HCT116 (cell line): Measurements from ENCODE around the gene MAN2A2. TPM values are rescaled to one million over a fixed set of nuclear protein-coding genes. Genes with fewer than 3 reads are reported as not detected.
A peak's percentile ranks its signal among the peaks of the same experiment; 100 is the strongest.

Source experiments
- ATAC-seq: fragments of 200-7000 bp; cut with Tn5 transposase; 2 replicates; pipeline ENCODE4 v1.9.1; 2020; ENCODE audit warnings: mild to moderate bottlenecking, moderate library complexity
- BruUV-seq: library from RNA; stranded (reverse); fragments of 400-500 nt; replicated peaks from 2 replicates; lab custom pipeline; 2021; lab: Mats Ljungman, UMichigan
- CTCF ChIA-PET: fragments of 300-600 bp; sonication (Branson Sonifier 250); formaldehyde crosslinking; loops from one replicate; lab custom pipeline; 2021; ENCODE audit warnings: antibody characterized with exemption; lab: Charles Lee
- POLR2A ChIA-PET: fragments of 300-600, 350-600 bp; sonication (Branson Sonifier 250); formaldehyde crosslinking; loops from one replicate; lab custom pipeline; 2021; ENCODE audit warnings: antibody characterized with exemption; lab: Charles Lee
- RAD21 ChIA-PET, 2 experiments: fragments of 300-600 bp; sonication (Branson Sonifier 250); formaldehyde crosslinking; loops; one replicate each; lab custom pipeline; 2023; ENCODE audit warnings: low total read pairs in 2 of 2; ENCODE audit not compliant: uncharacterized antibody in 2 of 2, unreplicated experiment in 2 of 2, low non-redundant PET in 1 of 2; lab: Charles Lee
- DNase-seq: peaks from one replicate; pipeline ENCODE4 v3.0.0-alpha.2; 2010; ENCODE audit warnings: low read depth, low spot score
- H2AFZ ChIP-seq: fragments of 200-600 bp; shearing (Covaris generic), sonication (generic); 2 replicates; pipeline ENCODE4 v1.6.1; 2017; ENCODE audit warnings: low read depth, mixed run types, mixed read lengths, antibody characterized with exemption, low read length; ENCODE audit not compliant: poor library complexity, severe bottlenecking
- H3K27ac ChIP-seq: 2 replicates; pipeline ENCODE4 v1.5.1; 2012; ENCODE audit warnings: low read depth, low read length
- H3K27me3 ChIP-seq: fragments of 200-600 bp; sonication (generic); 2 replicates; pipeline ENCODE4 v1.6.1; 2016; ENCODE audit warnings: mixed run types, low read length, mixed read lengths; ENCODE audit not compliant: insufficient read depth
- H3K36me3 ChIP-seq, 2 experiments: fragments of 200-500 bp in 1 of 2; fragments of 200-600 bp in 1 of 2; sonication (Bioruptor generic) in 1 of 2; sonication (generic) in 1 of 2; 2 replicates each; pipeline versions ENCODE4 v1.5.1 to v1.6.1; 2014 to 2016; ENCODE audit warnings: low read length in 2 of 2, inconsistent platforms in 1 of 2, mixed read lengths in 1 of 2, mixed run types in 1 of 2; ENCODE audit not compliant: insufficient read depth in 2 of 2, control insufficient read depth in 1 of 2
- H3K4me1 ChIP-seq, 2 experiments: fragments of 200-600 bp in 1 of 2; sonication (generic) in 1 of 2; 2 replicates each; pipeline versions ENCODE4 v1.5.1 to v1.6.1; 2012 to 2017; ENCODE audit warnings: low read length in 2 of 2, inconsistent platforms in 1 of 2, mild to moderate bottlenecking in 1 of 2, mixed read lengths in 1 of 2, mixed run types in 1 of 2, moderate library complexity in 1 of 2; ENCODE audit not compliant: insufficient read depth in 2 of 2, control insufficient read depth in 1 of 2
- H3K4me2 ChIP-seq: fragments of 200-600 bp; sonication (generic); 2 replicates; pipeline ENCODE4 v1.6.1; 2017; ENCODE audit warnings: mixed run types, low read length, mixed read lengths
- H3K4me3 ChIP-seq, 2 experiments: fragments of 200-600 bp in 1 of 2; sonication (generic) in 1 of 2; replicated peaks in 1 of 2; 2 replicates each; pipeline ENCODE4 v1.5.1; 2011 to 2016; ENCODE audit warnings: low read length in 2 of 2, control low read depth in 1 of 2, low read depth in 1 of 2, mild to moderate bottlenecking in 1 of 2, mixed read lengths in 1 of 2, mixed run types in 1 of 2
- H3K79me2 ChIP-seq: fragments of 200-600 bp; sonication (generic); 2 replicates; pipeline ENCODE4 v1.6.1; 2017; ENCODE audit warnings: mild to moderate bottlenecking, mixed run types, low read length, moderate library complexity, mixed read lengths; ENCODE audit not compliant: insufficient read depth
- H3K9ac ChIP-seq: fragments of 200-600 bp; sonication (generic); 2 replicates; pipeline ENCODE4 v1.6.1; 2016; ENCODE audit warnings: low read length, mixed read lengths
- H3K9me2 ChIP-seq: fragments of 200-600 bp; sonication (generic), shearing (Covaris generic); 2 replicates; pipeline ENCODE4 v1.6.1; 2017; ENCODE audit warnings: mixed run types, mild to moderate bottlenecking, moderate library complexity; ENCODE audit not compliant: insufficient read depth
- H3K9me3 ChIP-seq, 2 experiments: fragments of 200-500 bp in 1 of 2; fragments of 200-600 bp in 1 of 2; sonication (Bioruptor generic) in 1 of 2; sonication (generic) in 1 of 2; 2 replicates each; pipeline ENCODE4 v1.6.1; 2014 to 2017; ENCODE audit warnings: low read length in 2 of 2, mixed read lengths in 2 of 2, inconsistent platforms in 1 of 2, low read depth in 1 of 2, mild to moderate bottlenecking in 1 of 2, mixed run types in 1 of 2, moderate library complexity in 1 of 2; ENCODE audit not compliant: control insufficient read depth in 1 of 2, insufficient read depth in 1 of 2
- H4K20me1 ChIP-seq: fragments of 200-600 bp; sonication (generic), shearing (Covaris generic); 2 replicates; pipeline ENCODE4 v1.6.1; 2017; ENCODE audit warnings: mixed run types, mild to moderate bottlenecking, moderate library complexity; ENCODE audit not compliant: insufficient read depth
- ATF3 ChIP-seq: IDR thresholded peaks from 2 replicates; pipeline ENCODE4 v1.6.1; 2012
- EGR1 ChIP-seq: IDR thresholded peaks from 2 replicates; pipeline ENCODE4 v1.6.1; 2012; ENCODE audit warnings: low read depth
- EZH2phosphoT487 ChIP-seq: fragments of 200-600 bp; IDR thresholded peaks from 2 replicates; pipeline ENCODE4 v1.6.1; 2018; ENCODE audit warnings: antibody characterized with exemption, borderline replicate concordance
- JUND ChIP-seq: IDR thresholded peaks from 2 replicates; pipeline ENCODE4 v1.6.1; 2012
- POLR2A ChIP-seq: IDR thresholded peaks from 2 replicates; pipeline ENCODE4 v1.7.0; 2011; ENCODE audit warnings: borderline replicate concordance; ENCODE audit not compliant: insufficient read depth, insufficient read length; ENCODE audit errors: extremely low read depth
- RAD21 ChIP-seq: IDR thresholded peaks from 2 replicates; pipeline ENCODE4 v1.6.1; 2012; ENCODE audit warnings: low read depth, mild to moderate bottlenecking
- REST ChIP-seq: IDR thresholded peaks from 2 replicates; pipeline ENCODE4 v1.6.1; 2012; ENCODE audit warnings: low read depth
- SIN3A ChIP-seq: IDR thresholded peaks from 2 replicates; pipeline ENCODE4 v1.6.1; 2012; ENCODE audit warnings: low read depth
- SP1 ChIP-seq: IDR thresholded peaks from 2 replicates; pipeline ENCODE4 v1.6.1; 2012; ENCODE audit warnings: low read depth
- YY1 ChIP-seq: IDR thresholded peaks from 2 replicates; pipeline ENCODE4 v1.6.1; 2011; ENCODE audit warnings: low read length, low read depth, moderate library complexity, mild to moderate bottlenecking; ENCODE audit not compliant: insufficient replicate concordance; ENCODE audit errors: extremely low read depth
- ZBTB33 ChIP-seq: IDR thresholded peaks from 2 replicates; pipeline ENCODE4 v1.6.1; 2011; ENCODE audit warnings: mild to moderate bottlenecking, low read length, moderate library complexity; ENCODE audit not compliant: insufficient replicate concordance; ENCODE audit errors: extremely low read depth
- ZFX ChIP-seq: fragments of 450-650 bp; IDR thresholded peaks from 2 replicates; pipeline ENCODE4 v1.6.1; 2017
- ZNF274 ChIP-seq: fragments of 200-500 bp; sonication (Bioruptor generic); IDR thresholded peaks from 2 replicates; pipeline ENCODE4 v1.6.1; 2014; ENCODE audit warnings: mild to moderate bottlenecking, low read depth, low read length, inconsistent platforms
- intact Hi-C: fragments of 100-400 bp; cut with micrococcal nuclease; formaldehyde crosslinking; loops from 2 replicates; pipeline ENCODE4 v1.10.0; 2022
- total RNA-seq: library from RNA; stranded (reverse); gene quantifications from one replicate; pipeline ENCODE4 v1.2.1, GENCODE V29; 2021; ENCODE audit not compliant: unreplicated experiment

Gene MAN2A2
- total RNA-seq, 1 experiment from 2014 or later = 44.9 TPM

DNA sequence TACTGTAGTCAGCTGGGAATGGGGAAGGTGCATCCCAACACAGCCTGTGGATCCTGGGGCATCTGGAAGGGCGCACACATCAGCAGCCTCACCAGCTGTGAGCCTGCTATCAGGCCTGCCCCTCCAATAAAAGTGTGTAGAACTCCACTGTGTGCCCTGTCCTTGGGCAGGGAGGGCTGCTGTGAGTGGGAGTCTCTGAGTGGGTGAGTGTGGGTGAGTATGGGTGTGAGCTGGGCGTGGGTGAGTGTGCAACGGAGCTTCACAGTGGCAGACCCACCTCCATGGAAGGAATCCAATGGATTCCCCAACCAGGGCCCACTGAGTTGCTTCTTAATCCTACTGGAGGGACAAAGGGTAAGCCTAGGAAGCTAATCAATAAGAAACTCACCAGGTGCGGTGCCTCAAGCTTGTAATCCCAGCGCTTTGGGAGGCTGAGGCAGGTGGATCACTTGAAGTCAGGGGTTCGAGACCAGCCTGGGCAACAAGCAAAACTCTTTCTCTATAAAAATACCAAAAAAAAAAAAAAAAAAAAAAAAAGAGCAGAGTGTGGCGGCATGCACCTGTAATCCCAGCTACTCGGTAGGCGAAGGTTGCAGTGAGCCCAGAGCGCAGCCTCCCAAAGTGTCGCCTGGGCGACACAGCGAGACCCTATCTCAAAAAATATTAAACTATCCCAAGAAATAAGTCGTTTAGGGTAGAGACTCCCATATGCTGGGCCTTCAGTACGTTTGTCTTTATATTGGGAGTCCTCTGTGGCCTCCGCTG is 51.0 kb downstream of the MAN2A2 start:
- Histone ChIP-seq H3K27me3 (no peaks in the 10 kb centered on the region), H3K4me1 (peaks cover 11 to 30% of the 10 kb centered on the region in 2 experiments), H3K4me3 (peak overlapping the region; percentile 71 to 75), H3K9me2 (no peaks in the 10 kb centered on the region), H2AFZ (no peak overlapping the region), H4K20me1 (no peaks in the 10 kb centered on the region), H3K4me2 (peak overlapping the region; percentile 93), H3K9ac (peak overlapping the region; percentile 97), H3K9me3 (no peaks in the 10 kb centered on the region), H3K36me3 (peaks cover 12 to 18% of the 10 kb centered on the region in 2 experiments; a peak in 3 of 4 replicates), H3K27ac (peak overlapping the region; percentile 97), H3K79me2 (peaks cover 21% of the 10 kb centered on the region)
- ATAC-seq = no peak
- intact Hi-C loops = loop anchor here (1.0 to 2.0 kb wide), 3 partner anchors 19 to 79 kb away; partner anchors contain the start of genes PRC1 and UNC45A
- no peak for TF ChIP-seq ZBTB33
- no peak for TF ChIP-seq REST
- TF ChIP-seq ZFX = no peak
- TF ChIP-seq SIN3A = no peak
- TF ChIP-seq JUND = no peak
- no peak for TF ChIP-seq YY1
- TF ChIP-seq RAD21 = no peak
- no peak for TF ChIP-seq EGR1
- no peak for TF ChIP-seq ZNF274
- no peak for TF ChIP-seq ATF3
- no peak for TF ChIP-seq SP1
- TF ChIP-seq EZH2phosphoT487 = no peak
- TF ChIP-seq POLR2A = no peak
- no peak for DNase-seq
- ChIA-PET CTCF (interaction anchor here (0.8 to 4.0 kb wide), 4 partner anchors 21 to 315 kb away, joined by 3 to 35 read pairs (median 6); partner anchors contain the start of genes HDDC3 and UNC45A), POLR2A (interaction anchor here (0.8 to 2.3 kb wide), 6 partner anchors 9 to 79 kb away, joined by 3 to 21 read pairs (median 4); partner anchors contain the start of genes HDDC3 and UNC45A), RAD21 (interaction anchor here (1.0 to 1.6 kb wide), 4 partner anchors 19 to 96 kb away, joined by 3 to 10 read pairs (median 6); partner anchors contain the start of gene UNC45A (in 2 of the 2))
- BruUV-seq = no TSS peak
